GM12878 (cell line): ENCODE results near the gene RINL. TPM values are rescaled to one million over a fixed set of nuclear protein-coding genes. Genes with fewer than 3 reads are reported as not detected.
A peak's percentile ranks its signal among the peaks of the same experiment; 100 is the strongest.

Experiments used
- ATAC-seq: fragments of 200-7000 bp; cut with Tn5 transposase; 3 replicates; pipeline ENCODE4 v1.9.1; 2020; ENCODE audit warnings: mild to moderate bottlenecking, moderate library complexity
- BruUV-seq: library from RNA; stranded (reverse); fragments of 400-500 nt; replicated peaks from 2 replicates; lab custom pipeline; 2021; lab: Mats Ljungman, UMichigan
- CTCF ChIA-PET: fragments of 300-600 bp; sonication (Branson Sonifier 250); formaldehyde crosslinking; extraction: SDS; loops from one replicate; lab custom pipeline; 2021; ENCODE audit warnings: inconsistent platforms; lab: Yijun Ruan, JAX
- POLR2A ChIA-PET: fragments of 350-600 bp; formaldehyde crosslinking; extraction: SDS; loops from one replicate; lab custom pipeline; 2021; ENCODE audit warnings: inconsistent platforms; lab: Charles Lee
- RAD21 ChIA-PET: fragments of 300-600 bp; sonication (Branson Sonifier 250); formaldehyde crosslinking; loops from one replicate; lab custom pipeline; 2023; ENCODE audit warnings: antibody characterized with exemption; ENCODE audit not compliant: unreplicated experiment; lab: Charles Lee
- SMC1A ChIA-PET: fragments of 300-600 bp; sonication (Branson Sonifier 250); formaldehyde crosslinking; loops from one replicate; lab custom pipeline; 2023; ENCODE audit not compliant: unreplicated experiment, uncharacterized antibody; lab: Charles Lee
- DNase-seq: peaks from one replicate; pipeline ENCODE4 v3.0.0-alpha.2; 2011; ENCODE audit warnings: low read depth, low spot score
- FAIRE-seq: peaks from 3 replicates; lab custom pipeline; 2011; peaks lifted over from hg19 to GRCh38; lab: Jason Lieb, UNC
- H2AFZ ChIP-seq: 2 replicates; pipeline ENCODE4 v1.6.0; 2011; ENCODE audit warnings: low read depth, low read length, control low read depth; ENCODE audit not compliant: control insufficient read depth
- H3K27ac ChIP-seq: 2 replicates; pipeline ENCODE4 v1.5.1; 2011; ENCODE audit warnings: control low read depth; ENCODE audit not compliant: control insufficient read depth, insufficient read depth
- H3K27me3 ChIP-seq, 2 experiments: replicated peaks in 1 of 2; 2 replicates each; pipeline versions ENCODE4 v1.6.0 to v1.6.1; 2011; ENCODE audit warnings: low read length in 1 of 2; ENCODE audit not compliant: control insufficient read depth in 2 of 2, insufficient read depth in 2 of 2
- H3K36me3 ChIP-seq, 2 experiments: 2 replicates each; pipeline ENCODE4 v1.5.1; 2011; ENCODE audit warnings: low read length in 1 of 2; ENCODE audit not compliant: control insufficient read depth in 2 of 2, insufficient read depth in 2 of 2
- H3K4me1 ChIP-seq: 2 replicates; pipeline ENCODE4 v1.6.1; 2011; ENCODE audit warnings: mild to moderate bottlenecking, low read length, moderate library complexity, mixed read lengths; ENCODE audit not compliant: control insufficient read depth, insufficient read depth
- H3K4me2 ChIP-seq: 2 replicates; pipeline ENCODE4 v1.6.0; 2011; ENCODE audit warnings: control low read depth; ENCODE audit not compliant: control insufficient read depth, insufficient read depth
- H3K4me3 ChIP-seq: fragments of 200-600 bp; sonication (generic); 2 replicates; pipeline ENCODE4 v1.5.1; 2016
- H3K79me2 ChIP-seq: 2 replicates; pipeline ENCODE4 v1.6.0; 2011; ENCODE audit warnings: low read length; ENCODE audit not compliant: control insufficient read depth, insufficient read depth
- H3K9ac ChIP-seq: 2 replicates; pipeline ENCODE4 v1.8.0; 2011; ENCODE audit warnings: low read length, control low read depth, mixed read lengths; ENCODE audit not compliant: control insufficient read depth, insufficient read depth
- H3K9me3 ChIP-seq: replicated peaks from 3 replicates; pipeline ENCODE4 v1.5.1; 2011; ENCODE audit warnings: mild to moderate bottlenecking, low read length; ENCODE audit not compliant: control insufficient read depth, insufficient read depth
- H4K20me1 ChIP-seq: 2 replicates; pipeline ENCODE4 v1.6.0; 2011; ENCODE audit not compliant: control insufficient read depth, insufficient read depth
- POLR2A ChIP-seq: IDR thresholded peaks from 2 replicates; pipeline ENCODE4 v1.6.1; 2011; ENCODE audit warnings: low read depth, mild to moderate bottlenecking, low read length
- RELB ChIP-seq: fragments of 450-650 bp; IDR thresholded peaks from 2 replicates; pipeline ENCODE4 v1.6.1; 2017; ENCODE audit warnings: low read depth, mild to moderate bottlenecking, moderate library complexity
- WGBS: methylation state at CpG from one replicate; pipeline ENCODE4 v1.1.6; 2016; ENCODE audit warnings: low lambda C conversion rate; ENCODE audit not compliant: insufficient replicate concordance, insufficient coverage; ENCODE audit errors: missing lambda C conversion rate; 5-methylcytosine and 5-hydroxymethylcytosine counted together
- in situ Hi-C: fragments of 300-500 bp; cut with MboI; formaldehyde crosslinking; loops from 9 replicates; pipeline ENCODE4 v1.14.3; 2018; ENCODE audit warnings: mixed read lengths
- intact Hi-C: fragments of 100-400 bp; cut with micrococcal nuclease; formaldehyde crosslinking; loops from one replicate; pipeline ENCODE4 v1.14.2; 2022; ENCODE audit not compliant: unreplicated experiment
- polyA plus RNA-seq, 11 experiments: library from polyadenylated mRNA; depleted of rRNA in 4 of 11; unstranded in 6 of 11; stranded (reverse) in 5 of 11; fragments of >200 nt; fragmentation: Nextera tagmentation in 4 of 11; fragmentation: Illumina TruSeq in 1 of 11; extraction: Ambion mirVana in 4 of 11; extraction: Trizol in 1 of 11; gene quantifications; 1 replicate in 1 of 11; 2 replicates in 10 of 11; pipeline versions ENCODE4 v1.2.1 to v1.2.3, GENCODE V29; 2011 to 2016; ENCODE audit warnings: inconsistent platforms in 2 of 11, missing spikeins in 2 of 11, low read depth in 1 of 11
- total RNA-seq, 4 experiments: library from RNA; depleted of rRNA in 3 of 4; stranded (reverse); fragments of >200 nt in 3 of 4; fragmentation: Illumina TruSeq in 1 of 4; extraction: Trizol in 1 of 4; gene quantifications; 2 replicates each; pipeline versions ENCODE4 v1.2.1 to v1.2.3, GENCODE V29; 2013 to 2021

Gene RINL
- total and polyA plus RNA-seq, 10 of the 15 experiments (the other 5 are each of a cell fraction or from before 2014, with no cell fraction given), result 14.5 to 64.2 (median 47.6) TPM

DNA sequence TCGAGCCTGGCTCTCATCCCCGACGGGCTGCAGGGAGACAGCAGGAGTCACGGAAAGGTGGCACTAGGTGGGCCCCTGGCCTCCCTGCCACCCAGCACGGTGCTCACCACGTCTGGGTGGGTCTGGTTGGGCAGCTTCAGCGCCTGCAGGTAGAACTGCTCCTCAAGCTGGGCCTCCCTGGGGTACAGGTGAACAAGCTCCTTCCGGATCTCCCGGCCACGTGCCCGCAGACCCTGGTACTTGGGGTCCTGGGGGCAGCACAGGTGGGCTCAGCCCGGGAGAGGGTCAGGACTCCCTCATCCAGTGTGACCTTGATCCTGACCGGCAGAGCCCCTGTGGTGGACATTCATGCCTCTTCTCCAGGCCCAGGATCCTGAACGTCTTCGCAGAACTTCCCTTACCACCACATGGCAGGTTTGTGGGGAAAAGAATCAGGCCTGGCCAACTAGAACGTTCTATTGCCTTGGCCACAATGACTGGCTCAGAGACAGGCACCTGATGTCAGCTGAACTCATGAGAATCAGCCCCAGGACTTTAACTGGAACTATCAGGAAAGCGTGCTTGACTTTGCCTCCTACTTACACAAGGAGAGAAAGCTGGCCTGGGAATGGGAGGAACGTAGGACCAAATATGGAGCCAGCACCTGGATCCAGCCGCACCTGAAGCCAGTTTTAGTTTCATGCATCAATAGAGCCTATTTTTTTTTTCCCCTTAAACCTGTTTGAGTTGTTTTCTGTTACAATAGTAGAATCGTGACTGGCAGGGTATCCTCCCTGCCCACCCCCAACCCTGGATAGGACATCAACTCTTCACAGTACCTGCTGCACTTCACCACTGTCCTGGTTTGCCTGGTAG, 43.6 kb upstream of the RINL start:
- no peak overlapping the region for H3K9ac ChIP-seq
- no peaks in the 10 kb centered on the region for H3K4me1 ChIP-seq
- ChIA-PET RAD21 (no interaction called here), POLR2A (no interaction called here), SMC1A (no interaction called here), CTCF (no interaction called here)
- no peak for ATAC-seq
- no peak overlapping the region for H2AFZ ChIP-seq
- H3K36me3 ChIP-seq, result peaks cover 1 to 14% of the 10 kb centered on the region in 2 experiments
- H3K27me3 ChIP-seq, result no peaks in the 10 kb centered on the region
- WGBS, result 84% methylated on average over 20 of the region's 20 CpGs
- H3K4me2 ChIP-seq, result no peak overlapping the region
- H3K27ac ChIP-seq, result no peak overlapping the region
- intact Hi-C loops, result no loop called here
- FAIRE-seq, result no peak
- H4K20me1 ChIP-seq, result no peaks in the 10 kb centered on the region
- H3K4me3 ChIP-seq, result no peak overlapping the region
- in situ Hi-C loops, result no loop called here
- no peak for DNase-seq
- TF ChIP-seq RELB, result no peak
- 0 out of 2 replicates have a peak, but pooled peaks have one; percentile 42 for TF ChIP-seq POLR2A
- no peaks in the 10 kb centered on the region for H3K79me2 ChIP-seq
- H3K9me3 ChIP-seq, result no peaks in the 10 kb centered on the region
- TSS peak; percentile 56 for BruUV-seq
